22Rv1 (cell line): ENCODE results near the gene ADGRL3.

ENCODE experiments used
- CTCF ChIP-seq: fragments of 450-650 bp; IDR thresholded peaks from 2 replicates; pipeline ENCODE4 v1.5.1; 2017; ENCODE audit warnings: mild to moderate bottlenecking
- ZFX ChIP-seq: fragments of 450-650 bp; IDR thresholded peaks from 2 replicates; pipeline ENCODE4 v1.6.1; 2017; ENCODE audit warnings: antibody characterized with exemption, borderline replicate concordance

- TF ChIP-seq CTCF (no peak), ZFX (no peak)
These were observed 278.2 kb downstream of the ADGRL3 start for GRCh38 chr4:61478340-61478739.
